Measurements from ENCODE around the gene MARCHF9. TPM values are rescaled to one million over a fixed set of nuclear protein-coding genes. Genes with fewer than 3 reads are reported as not detected.
A peak's percentile ranks its signal among the peaks of the same experiment; 100 is the strongest.
"Not testable (repeated sequence)": the region's sequence is repeated elsewhere in the genome, so short reads cannot be mapped to it uniquely, and the experiment has no call there.

MARCHF9 gene
- 10 to 100 TPM in 1 of 4 donors, 1 to 10 TPM in 3; 3.4 to 11.1 (median 7.9) TPM for total RNA-seq

GRCh38 chr12:57754411-57755193 lies at the start of gene MARCHF9:
TSS of gene MARCHF9 (plus strand) at chr12:57755103. CDS start at chr12:57755529, 426 bp downstream.
- Histone ChIP-seq H3K27me3 (no peaks in the 10 kb centered on the region), H3K36me3 (peaks cover 0 to 36% of the 10 kb centered on the region in 2 donors), H3K4me1 (peaks cover 2 to 51% (median 17%) of the 10 kb centered on the region in 3 donors), H3K9me3 (no peaks in the 10 kb centered on the region), H3K27ac (peak within 1 kb of the TSS in 3 of 4 donors; percentile 65 to 80 (median 66)), H3K4me3 (peak within 1 kb of the TSS; percentile 45 to 80)
- WGBS, 2 donors (ENCODE audit: low coverage in 1 of 2) = 2 to 9% methylated on average over 6 to 14 of the region's 41 CpGs
- no peak for ATAC-seq
- TF ChIP-seq EP300 (IDR thresholded peaks at IDR 0.05) (no peak), POLR2A (IDR thresholded peaks at IDR 0.05) (no peak), POLR2AphosphoS5 (IDR thresholded peaks at IDR 0.05) (no peak), CTCF (IDR thresholded peaks at IDR 0.05) (no peak)

GRCh38 chr12:57707250-57707649 lies 47.7 kb upstream of the MARCHF9 start:
- 83 to 97% methylated on average over 1 to 3 of the region's 3 CpGs for WGBS, 2 donors (ENCODE audit: low coverage in 1 of 2)
- Histone ChIP-seq H3K4me1 (no peaks in the 10 kb centered on the region), H3K4me3 (no peak overlapping the region), H3K27me3 (no peaks in the 10 kb centered on the region), H3K36me3 (peaks cover 0 to 59% of the 10 kb centered on the region in 2 donors), H3K27ac (no peak overlapping the region), H3K9me3 (peaks cover 0 to 6% (median 0%) of the 10 kb centered on the region in 3 donors)
- no peak for ATAC-seq
- TF ChIP-seq POLR2AphosphoS5 (IDR thresholded peaks at IDR 0.05) = no peak
- no peak for TF ChIP-seq POLR2A (IDR thresholded peaks at IDR 0.05)

- no peaks in the 10 kb centered on the region for H3K27me3 ChIP-seq
- H3K27ac ChIP-seq = no peak overlapping the region
- H3K4me3 ChIP-seq = no peak overlapping the region
- no peak for ATAC-seq
- H3K9me3 ChIP-seq = peaks cover 0 to 6% (median 0%) of the 10 kb centered on the region in 3 donors
- peaks cover 0 to 60% of the 10 kb centered on the region in 2 donors for H3K36me3 ChIP-seq
- 90% methylated on average over 2 of the region's 2 CpGs; no CpG with 5 or more reads in 1 of the 2 donors for WGBS, 2 donors (ENCODE audit: low coverage in 1 of 2)
- TF ChIP-seq POLR2A (IDR thresholded peaks at IDR 0.05) (no peak), CTCF (IDR thresholded peaks at IDR 0.05) (no peak), EP300 (IDR thresholded peaks at IDR 0.05) (no peak), POLR2AphosphoS5 (IDR thresholded peaks at IDR 0.05) (no peak)
- no peaks in the 10 kb centered on the region for H3K4me1 ChIP-seq
Measured at GRCh38 chr12:57708296-57708695, 46.6 kb upstream of the MARCHF9 start.

GRCh38 chr12:57712701-57713100 lies 42.2 kb upstream of the MARCHF9 start:
- no peaks in the 10 kb centered on the region for H3K4me1 ChIP-seq
- no peaks in the 10 kb centered on the region for H3K27me3 ChIP-seq
- TF ChIP-seq CTCF (IDR thresholded peaks at IDR 0.05) = no peak
- TF ChIP-seq POLR2AphosphoS5 (IDR thresholded peaks at IDR 0.05) = no peak
- no peak for TF ChIP-seq POLR2A (IDR thresholded peaks at IDR 0.05)
- TF ChIP-seq EP300 (IDR thresholded peaks at IDR 0.05) = no peak
- H3K9me3 ChIP-seq = no peaks in the 10 kb centered on the region
- no peak overlapping the region for H3K4me3 ChIP-seq
- WGBS, 2 donors (ENCODE audit: low coverage in 1 of 2) = 60 to 90% methylated on average over 1 to 3 of the region's 3 CpGs
- H3K27ac ChIP-seq = no peak overlapping the region
- peaks cover 0 to 68% of the 10 kb centered on the region in 2 donors for H3K36me3 ChIP-seq
- ATAC-seq = no peak

GRCh38 chr12:57713209-57713608 lies 41.7 kb upstream of the MARCHF9 start:
- WGBS, 2 donors (ENCODE audit: low coverage in 1 of 2) = 92% methylated on average over 4 of the region's 5 CpGs; no CpG with 5 or more reads in 1 of the 2 donors
- Histone ChIP-seq H3K9me3 (no peaks in the 10 kb centered on the region), H3K27ac (no peak overlapping the region), H3K4me3 (no peak overlapping the region), H3K36me3 (peaks cover 0 to 68% of the 10 kb centered on the region in 2 donors), H3K4me1 (no peaks in the 10 kb centered on the region), H3K27me3 (no peaks in the 10 kb centered on the region)
- no peak for TF ChIP-seq POLR2A (IDR thresholded peaks at IDR 0.05)
- TF ChIP-seq POLR2AphosphoS5 (IDR thresholded peaks at IDR 0.05) = no peak
- TF ChIP-seq EP300 (IDR thresholded peaks at IDR 0.05) = no peak
- no peak for TF ChIP-seq CTCF (IDR thresholded peaks at IDR 0.05)
- ATAC-seq = no peak

- not testable (repeated sequence) for H3K27ac ChIP-seq, H3K27me3 ChIP-seq, H3K4me1 ChIP-seq, H3K9me3 ChIP-seq, ATAC-seq, H3K4me3 ChIP-seq
- H3K36me3 ChIP-seq = peaks cover 0 to 86% of the 10 kb centered on the region in 2 donors
- WGBS, 2 donors (ENCODE audit: low coverage in 1 of 2) = 80 to 86% methylated on average over 3 to 6 of the region's 6 CpGs
Measured at GRCh38 chr12:57715036-57715748, 39.7 kb upstream of the MARCHF9 start.
